Tibial nerve (tissue), 4 donors: ENCODE results near the gene F2RL1. TPM values are rescaled to one million over a fixed set of nuclear protein-coding genes. Genes with fewer than 3 reads are reported as not detected.
"Not testable (repeated sequence)": the region's sequence is repeated elsewhere in the genome, so short reads cannot be mapped to it uniquely, and the experiment has no call there.

Source experiments
- DNase-seq, 2 donors: peaks; one replicate each; pipeline ENCODE4 v3.0.0-alpha.2; 2019; ENCODE audit warnings: low spot score in 2 of 2
- H3K27ac ChIP-seq, 4 donors: fragments of 200-600 bp; sonication (generic) in 3 of 4; one replicate each; pipeline ENCODE4 v1.5.1; 2017 to 2019; ENCODE audit warnings: mild to moderate bottlenecking in 1 of 4
- H3K27me3 ChIP-seq, 2 donors: fragments of 200-600 bp; sonication (generic) in 1 of 2; one replicate each; pipeline versions ENCODE4 v1.5.1 to v1.6.0; 2017 to 2019
- H3K36me3 ChIP-seq, 3 donors: fragments of 200-600 bp; sonication (generic); one replicate each; pipeline ENCODE4 v1.5.1; 2018 to 2019
- H3K4me1 ChIP-seq, 4 donors: fragments of 200-600 bp; sonication (generic) in 3 of 4; one replicate each; pipeline ENCODE4 v1.5.1; 2017 to 2019
- H3K4me3 ChIP-seq, 4 donors: fragments of 200-600 bp; sonication (generic) in 3 of 4; one replicate each; pipeline ENCODE4 v1.5.1; 2017 to 2019; ENCODE audit warnings: mild to moderate bottlenecking in 1 of 4, moderate library complexity in 1 of 4
- H3K9me3 ChIP-seq, 4 donors: fragments of 200-600 bp; sonication (generic) in 3 of 4; one replicate each; pipeline ENCODE4 v1.5.1; 2017 to 2019
- EP300 ChIP-seq, 2 donors: sonication (generic); formaldehyde crosslinking; IDR thresholded peaks; one replicate each; pipeline ENCODE4 v1.6.1; 2017; ENCODE audit warnings: antibody characterized with exemption in 2 of 2, mild to moderate bottlenecking in 1 of 2
- POLR2A ChIP-seq, 2 donors: fragments of 450-650 bp; IDR thresholded peaks; one replicate each; pipeline ENCODE4 v1.6.1; 2017; ENCODE audit warnings: antibody characterized with exemption in 2 of 2, mild to moderate bottlenecking in 2 of 2, moderate library complexity in 2 of 2
- WGBS, 2 donors: methylation state at CpG; one replicate each; pipeline ENCODE4 v1.1.5; 2018; 5-methylcytosine and 5-hydroxymethylcytosine counted together
- total RNA-seq, 4 donors: library from RNA; depleted of rRNA; stranded (reverse); fragments of >200 nt; gene quantifications; one replicate each; pipeline ENCODE4 v1.1.0, GENCODE V29; 2016
- TF ChIP-seq, protein P1 (sequence below), 5 experiments: fragments of 200-600 bp in 3 of 5; fragments of 450-650 bp in 2 of 5; sonication (generic) in 3 of 5; IDR thresholded peaks; one replicate each; pipeline ENCODE4 v1.5.1; 2016 to 2019; ENCODE audit warnings: antibody characterized with exemption in 5 of 5, mild to moderate bottlenecking in 3 of 5, moderate library complexity in 2 of 5

The F2RL1 gene
- total RNA-seq, 4 donors from 2014 or later = 0.20 to 1.1 (median 0.30) TPM; not detected in 1

DNA sequence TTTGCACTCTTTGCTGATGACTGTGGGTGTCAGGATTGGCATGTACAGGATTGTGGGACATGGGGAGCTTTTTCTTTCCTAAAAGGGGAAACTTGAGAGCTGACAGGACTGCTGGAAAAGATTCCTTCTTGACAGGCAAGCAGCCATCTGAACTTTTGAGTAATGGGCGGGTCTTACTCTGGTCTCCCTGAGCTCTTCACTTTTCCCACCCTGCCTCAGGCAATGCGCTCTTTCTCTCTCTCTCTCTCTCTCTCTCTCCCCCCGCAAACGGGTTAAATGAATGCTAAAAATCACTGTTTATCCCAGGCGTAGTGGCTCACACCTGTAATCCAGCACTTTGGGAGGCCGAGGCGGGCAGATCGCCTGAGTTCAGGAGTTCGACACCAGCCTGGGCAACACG, 37.1 kb upstream of the F2RL1 start:
- no peaks in the 10 kb centered on the region for H3K4me1 ChIP-seq
- no peak for DNase-seq
- TF ChIP-seq, protein P1, sequence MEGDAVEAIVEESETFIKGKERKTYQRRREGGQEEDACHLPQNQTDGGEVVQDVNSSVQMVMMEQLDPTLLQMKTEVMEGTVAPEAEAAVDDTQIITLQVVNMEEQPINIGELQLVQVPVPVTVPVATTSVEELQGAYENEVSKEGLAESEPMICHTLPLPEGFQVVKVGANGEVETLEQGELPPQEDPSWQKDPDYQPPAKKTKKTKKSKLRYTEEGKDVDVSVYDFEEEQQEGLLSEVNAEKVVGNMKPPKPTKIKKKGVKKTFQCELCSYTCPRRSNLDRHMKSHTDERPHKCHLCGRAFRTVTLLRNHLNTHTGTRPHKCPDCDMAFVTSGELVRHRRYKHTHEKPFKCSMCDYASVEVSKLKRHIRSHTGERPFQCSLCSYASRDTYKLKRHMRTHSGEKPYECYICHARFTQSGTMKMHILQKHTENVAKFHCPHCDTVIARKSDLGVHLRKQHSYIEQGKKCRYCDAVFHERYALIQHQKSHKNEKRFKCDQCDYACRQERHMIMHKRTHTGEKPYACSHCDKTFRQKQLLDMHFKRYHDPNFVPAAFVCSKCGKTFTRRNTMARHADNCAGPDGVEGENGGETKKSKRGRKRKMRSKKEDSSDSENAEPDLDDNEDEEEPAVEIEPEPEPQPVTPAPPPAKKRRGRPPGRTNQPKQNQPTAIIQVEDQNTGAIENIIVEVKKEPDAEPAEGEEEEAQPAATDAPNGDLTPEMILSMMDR (IDR thresholded peaks at IDR 0.05) = no peak
- TF ChIP-seq POLR2A (IDR thresholded peaks at IDR 0.05) (no peak), EP300 (IDR thresholded peaks at IDR 0.05) (no peak)
- H3K9me3 ChIP-seq = no peaks in the 10 kb centered on the region
- H3K36me3 ChIP-seq = no peaks in the 10 kb centered on the region
- WGBS, 2 donors = 84 to 85% methylated on average over 10 of the region's 10 CpGs
- H3K27me3 ChIP-seq = no peaks in the 10 kb centered on the region
- H3K27ac ChIP-seq = no peak overlapping the region
- H3K4me3 ChIP-seq = no peak overlapping the region

DNA sequence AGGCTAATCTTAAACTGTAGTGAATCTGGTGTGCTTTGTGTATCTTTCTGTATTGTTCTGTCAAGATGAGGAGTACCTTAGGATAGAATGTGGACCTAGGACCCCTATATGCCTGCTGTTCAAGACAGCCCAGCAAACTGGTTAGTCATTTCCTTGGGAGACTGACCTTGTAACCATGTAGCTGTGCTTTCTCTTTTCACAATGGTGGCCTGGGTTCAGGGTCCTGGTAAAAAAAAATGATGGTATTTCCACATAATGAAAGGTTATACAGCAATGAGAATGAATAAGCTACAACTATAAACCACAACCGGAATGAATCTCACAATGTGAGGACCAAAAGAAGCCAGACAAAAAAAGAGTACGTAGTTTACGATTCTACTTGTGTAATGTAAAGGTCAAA, 36.4 kb upstream of the F2RL1 start:
- WGBS, 2 donors = 80 to 81% methylated on average over 3 of the region's 3 CpGs
- Histone ChIP-seq H3K36me3 (no peaks in the 10 kb centered on the region), H3K27ac (no peak overlapping the region), H3K4me3 (no peak overlapping the region), H3K4me1 (peaks cover 0 to 2% (median 0%) of the 10 kb centered on the region in 4 donors), H3K9me3 (no peaks in the 10 kb centered on the region), H3K27me3 (no peaks in the 10 kb centered on the region)
- TF ChIP-seq EP300 (IDR thresholded peaks at IDR 0.05) = no peak
- TF ChIP-seq POLR2A (IDR thresholded peaks at IDR 0.05) = no peak
- DNase-seq = no peak

DNA sequence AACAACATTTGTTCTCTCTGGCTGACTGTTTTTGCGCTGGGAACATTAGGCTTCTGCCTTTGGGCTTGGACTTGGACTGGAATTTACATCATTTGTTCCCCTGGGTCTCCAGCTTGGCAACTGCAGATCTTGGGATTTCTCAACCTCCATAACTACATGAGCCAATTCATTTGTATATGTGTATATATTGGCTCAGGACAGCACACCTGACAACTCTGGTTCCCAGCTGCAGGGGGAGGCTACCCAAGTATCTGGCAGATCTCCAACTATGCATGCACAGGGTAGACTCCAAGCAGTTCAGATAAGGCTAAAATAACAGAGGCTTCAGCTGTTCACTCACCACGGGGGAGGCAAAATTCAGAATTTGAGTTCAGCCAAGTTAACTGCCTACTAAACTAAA, 31.6 kb upstream of the F2RL1 start:
- DNase-seq = peak; percentile 54 to 79
- WGBS, 2 donors = 26 to 37% methylated on average over 2 of the region's 2 CpGs
- H3K4me3 ChIP-seq = no peak overlapping the region
- H3K4me1 ChIP-seq = peaks cover 0 to 29% (median 15%) of the 10 kb centered on the region in 4 donors
- TF ChIP-seq EP300 (IDR thresholded peaks at IDR 0.05) (peak; percentile 32 to 94), POLR2A (IDR thresholded peaks at IDR 0.05) (no peak)
- TF ChIP-seq, protein P1 (IDR thresholded peaks at IDR 0.05) = no peak
- no peaks in the 10 kb centered on the region for H3K27me3 ChIP-seq
- peak overlapping the region in 1 of 4 donors; percentile 68 for H3K27ac ChIP-seq
- H3K9me3 ChIP-seq = no peaks in the 10 kb centered on the region
- no peaks in the 10 kb centered on the region for H3K36me3 ChIP-seq

DNA sequence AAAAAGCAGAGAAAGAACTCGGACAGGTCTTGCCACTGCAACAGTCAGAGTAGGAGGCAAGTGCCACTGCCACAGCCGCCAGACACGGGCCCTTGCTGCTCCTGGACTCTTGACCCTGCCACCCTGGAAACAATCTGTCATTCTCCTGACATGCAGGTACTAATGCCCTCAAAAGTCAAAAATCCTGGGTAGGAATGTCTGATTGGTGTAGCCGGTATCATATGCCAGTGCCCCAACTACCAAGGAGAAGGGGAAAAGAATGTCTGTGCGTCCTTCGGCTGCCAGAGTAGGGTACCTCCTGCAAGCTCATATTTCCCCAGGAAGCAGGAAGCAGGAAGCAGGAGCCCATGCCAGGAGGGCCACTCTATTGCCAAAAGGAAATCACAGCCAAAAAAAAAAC, 30.5 kb upstream of the F2RL1 start:
- H3K27ac ChIP-seq = no peak overlapping the region
- 81 to 82% methylated on average over 6 of the region's 6 CpGs for WGBS, 2 donors
- no peak overlapping the region for H3K4me3 ChIP-seq
- H3K27me3 ChIP-seq = no peaks in the 10 kb centered on the region
- no peak for DNase-seq
- H3K9me3 ChIP-seq = no peaks in the 10 kb centered on the region
- H3K36me3 ChIP-seq = no peaks in the 10 kb centered on the region
- no peak for TF ChIP-seq EP300 (IDR thresholded peaks at IDR 0.05)
- TF ChIP-seq, protein P1 (IDR thresholded peaks at IDR 0.05) = no peak
- TF ChIP-seq POLR2A (IDR thresholded peaks at IDR 0.05) = no peak
- peaks cover 0 to 29% (median 15%) of the 10 kb centered on the region in 4 donors for H3K4me1 ChIP-seq

DNA sequence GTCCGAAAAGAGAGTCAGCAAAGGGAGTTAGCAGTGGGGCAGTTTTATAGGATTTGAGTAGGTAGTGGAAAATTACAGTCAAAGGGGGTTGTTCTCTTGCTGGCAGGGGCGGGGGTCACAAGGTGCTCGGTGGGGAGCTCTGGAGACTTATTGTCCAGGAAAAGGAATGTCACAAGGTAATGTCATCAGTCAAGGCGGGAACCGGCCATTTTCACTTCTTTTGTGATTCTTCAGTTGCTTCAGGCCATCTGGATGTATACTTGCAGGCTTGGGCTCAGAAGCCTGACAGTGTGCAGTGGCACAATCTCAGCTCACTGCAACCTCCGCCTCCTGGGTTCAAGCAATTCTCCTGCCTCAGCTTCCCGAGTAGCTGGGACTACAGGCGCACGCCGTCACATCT, 29.6 kb upstream of the F2RL1 start:
- H3K27me3 ChIP-seq, H3K27ac ChIP-seq, H3K4me3 ChIP-seq, H3K36me3 ChIP-seq, H3K9me3 ChIP-seq, DNase-seq: not testable (repeated sequence)
- H3K4me1 ChIP-seq = peaks cover 0 to 29% (median 15%) of the 10 kb centered on the region in 4 donors
- WGBS, 2 donors = 94 to 96% methylated on average over 10 of the region's 10 CpGs

DNA sequence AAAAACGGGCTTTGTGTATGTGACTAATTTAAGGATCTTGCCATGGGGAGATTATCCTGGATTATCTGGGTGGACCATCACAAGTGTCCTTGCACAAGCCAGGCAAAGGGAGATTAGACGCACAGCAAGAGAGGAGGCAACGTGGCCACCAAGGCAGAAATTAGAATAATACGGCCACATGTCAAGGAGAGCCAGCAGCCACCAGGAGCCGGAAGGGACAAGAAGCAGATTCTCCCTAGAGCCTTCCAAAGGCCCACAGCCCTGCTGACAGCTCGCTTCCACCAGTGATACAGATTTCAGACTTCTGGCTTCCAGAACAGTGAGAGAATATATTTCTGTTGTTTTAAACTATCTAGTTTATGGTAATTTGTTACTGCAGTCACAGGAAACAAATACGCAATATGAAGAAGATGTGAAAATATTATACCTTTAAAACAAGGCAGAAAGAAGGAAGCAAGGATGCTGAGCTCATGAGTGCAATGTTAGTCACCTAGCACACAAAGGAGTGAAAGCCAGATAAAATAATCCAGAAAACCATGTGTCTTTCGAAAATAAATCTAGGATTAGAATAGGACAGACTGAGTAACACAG, 28.7 kb upstream of the F2RL1 start:
- Histone ChIP-seq H3K4me1 (peaks cover 0 to 29% (median 15%) of the 10 kb centered on the region in 4 donors), H3K36me3 (no peaks in the 10 kb centered on the region), H3K9me3 (no peaks in the 10 kb centered on the region), H3K27ac (peak overlapping the region in 3 of 4 donors; percentile 50 to 83 (median 77)), H3K27me3 (no peaks in the 10 kb centered on the region), H3K4me3 (no peak overlapping the region)
- no peak for DNase-seq
- WGBS, 2 donors = 87 to 89% methylated on average over 8 of the region's 8 CpGs
- TF ChIP-seq, protein P1 (IDR thresholded peaks at IDR 0.05) = no peak
- no peak for TF ChIP-seq POLR2A (IDR thresholded peaks at IDR 0.05)
- no peak for TF ChIP-seq EP300 (IDR thresholded peaks at IDR 0.05)
